SU-DHL-6 (cell line): ENCODE data around the gene MYO1F.

Experiments
- H2AFZ ChIP-seq: fragments of 200-600 bp; sonication (generic); 2 replicates; pipeline ENCODE4 v1.6.1; 2014; ENCODE audit warnings: low read depth, mild to moderate bottlenecking, moderate library complexity, mixed read lengths, antibody characterized with exemption, low read length; ENCODE audit not compliant: severe bottlenecking
- H3F3A ChIP-seq: fragments of 200-600 bp; shearing (Covaris generic); 2 replicates; pipeline ENCODE4 v1.6.0; 2016; ENCODE audit warnings: antibody characterized with exemption, mild to moderate bottlenecking; ENCODE audit not compliant: insufficient read depth
- H3K27ac ChIP-seq: fragments of 200-600 bp; sonication (generic); 2 replicates; pipeline ENCODE4 v1.5.1; 2016; ENCODE audit warnings: low read depth, mild to moderate bottlenecking, low read length, moderate library complexity, mixed read lengths
- H3K27me3 ChIP-seq: fragments of 200-600 bp; sonication (generic), shearing (Covaris generic); 2 replicates; pipeline ENCODE4 v1.6.0; 2014; ENCODE audit warnings: mild to moderate bottlenecking, low read length
- H3K36me3 ChIP-seq: fragments of 200-600 bp; sonication (generic); 2 replicates; pipeline ENCODE4 v1.6.1; 2014; ENCODE audit warnings: mild to moderate bottlenecking, low read length, mixed read lengths
- H3K4me2 ChIP-seq: fragments of 300-600, 200-600 bp; shearing (Covaris generic), sonication (generic); 2 replicates; pipeline ENCODE4 v1.6.0; 2014; ENCODE audit warnings: low read length, low read depth, mild to moderate bottlenecking; ENCODE audit not compliant: poor library complexity, severe bottlenecking
- H3K4me3 ChIP-seq: fragments of 200-600 bp; sonication (generic); 2 replicates; pipeline ENCODE4 v1.5.1; 2014; ENCODE audit warnings: antibody characterized with exemption, low read length, mild to moderate bottlenecking, mixed read lengths; ENCODE audit not compliant: insufficient read depth, poor library complexity, severe bottlenecking
- H3K79me2 ChIP-seq: fragments of 200-600 bp; sonication (generic); 2 replicates; pipeline ENCODE4 v1.6.1; 2014; ENCODE audit warnings: mild to moderate bottlenecking, low read length, moderate library complexity; ENCODE audit not compliant: insufficient read depth
- H3K9ac ChIP-seq: fragments of 200-600 bp; sonication (generic); 2 replicates; pipeline ENCODE4 v1.7.0; 2014; ENCODE audit warnings: mild to moderate bottlenecking, low read length
- H3K9me2 ChIP-seq: fragments of 200-600 bp; sonication (generic); replicated peaks from 2 replicates; pipeline ENCODE4 v1.6.1; 2014; ENCODE audit warnings: low read length; ENCODE audit not compliant: insufficient read depth
- H3K9me3 ChIP-seq: fragments of 200-600 bp; sonication (generic); 2 replicates; pipeline ENCODE4 v1.6.1; 2014; ENCODE audit warnings: low read length, mixed read lengths; ENCODE audit not compliant: insufficient read depth
- H4K20me1 ChIP-seq: fragments of 200-600 bp; sonication (generic); 2 replicates; pipeline ENCODE4 v1.6.1; 2014; ENCODE audit warnings: low read depth, mild to moderate bottlenecking, antibody characterized with exemption, low read length, moderate library complexity, mixed read lengths
- CTCF ChIP-seq: fragments of 200-600 bp; sonication (generic); IDR thresholded peaks from one replicate; pipeline ENCODE4 v1.5.1; 2017; ENCODE audit warnings: antibody characterized with exemption, mild to moderate bottlenecking, low read length, moderate library complexity; ENCODE audit not compliant: insufficient read depth, poor library complexity, severe bottlenecking
- EZH2phosphoT487 ChIP-seq: fragments of 200-600 bp; sonication (generic), shearing (Covaris generic); conservative IDR thresholded peaks from 2 replicates; pipeline ENCODE4 v1.6.1; 2018; ENCODE audit warnings: mild to moderate bottlenecking, antibody characterized with exemption, low read length, moderate library complexity, mixed read lengths

MYO1F gene

DNA sequence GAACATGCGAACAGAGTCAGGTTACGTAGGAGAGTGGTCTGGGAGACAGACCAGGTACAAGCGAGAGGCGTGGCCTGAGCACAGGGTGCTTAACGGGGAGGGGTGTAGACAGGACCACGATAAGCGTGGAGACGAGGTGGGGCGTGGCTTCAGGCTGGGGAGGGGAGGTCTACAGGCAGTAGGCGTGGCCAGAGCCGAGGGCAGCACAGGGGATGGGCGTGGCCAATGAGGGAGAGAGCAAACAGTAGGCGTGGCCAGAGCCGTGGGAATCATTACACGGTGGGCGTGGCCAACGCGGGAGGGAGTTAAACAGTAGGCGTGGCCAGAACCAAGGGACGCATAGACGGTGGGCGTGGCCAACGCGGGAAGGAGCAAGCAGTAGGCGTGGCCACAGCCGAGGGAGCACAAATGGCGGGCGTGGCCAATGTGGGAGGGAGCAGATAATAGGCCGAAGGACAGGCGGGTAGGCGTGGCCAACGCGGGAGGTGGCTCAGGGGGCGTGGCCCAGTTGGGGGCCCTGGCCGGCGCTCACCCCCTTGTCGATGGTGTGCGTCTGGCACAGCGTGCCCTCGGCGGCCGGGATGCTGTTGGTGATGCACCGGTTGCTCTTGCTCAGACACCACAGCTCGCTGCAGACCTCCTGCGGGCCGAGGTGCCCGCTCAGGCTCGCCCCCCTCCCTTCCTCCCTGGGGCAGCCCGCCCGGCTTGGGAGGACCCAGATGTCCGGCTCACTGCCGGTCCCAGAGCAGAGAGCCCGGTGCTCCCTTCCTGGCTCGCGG, 15.2 kb upstream of the MYO1F start:
- Histone ChIP-seq H3K9ac (no peak overlapping the region), H3K4me2 (no peak overlapping the region), H3F3A (no peaks in the 10 kb centered on the region), H2AFZ (no peak overlapping the region), H4K20me1 (no peaks in the 10 kb centered on the region), H3K27me3 (no peaks in the 10 kb centered on the region), H3K9me2 (no peaks in the 10 kb centered on the region), H3K9me3 (no peaks in the 10 kb centered on the region), H3K79me2 (no peaks in the 10 kb centered on the region), H3K36me3 (no peaks in the 10 kb centered on the region), H3K27ac (no peak overlapping the region), H3K4me3 (no peak overlapping the region)
- no peak for TF ChIP-seq EZH2phosphoT487

- H3K9me3 ChIP-seq = no peaks in the 10 kb centered on the region
- H4K20me1 ChIP-seq = no peaks in the 10 kb centered on the region
- H2AFZ ChIP-seq = no peak overlapping the region
- TF ChIP-seq EZH2phosphoT487 (no peak), CTCF (no peak)
- H3K27me3 ChIP-seq = no peaks in the 10 kb centered on the region
- H3F3A ChIP-seq = no peaks in the 10 kb centered on the region
- H3K36me3 ChIP-seq = no peaks in the 10 kb centered on the region
- H3K9me2 ChIP-seq = no peaks in the 10 kb centered on the region
- no peaks in the 10 kb centered on the region for H3K79me2 ChIP-seq
- H3K4me2 ChIP-seq = no peak overlapping the region
- no peak overlapping the region for H3K4me3 ChIP-seq
- H3K27ac ChIP-seq = no peak overlapping the region
- no peak overlapping the region for H3K9ac ChIP-seq
Observed at GRCh38 chr19:8589177-8589714, 12.0 kb upstream of the MYO1F start.

GRCh38 chr19:8585894-8586750, 8.9 kb upstream of the MYO1F start:
- H3K79me2 ChIP-seq = no peaks in the 10 kb centered on the region
- H3K27ac ChIP-seq = no peak overlapping the region
- no peak overlapping the region for H2AFZ ChIP-seq
- no peaks in the 10 kb centered on the region for H3K9me3 ChIP-seq
- no peaks in the 10 kb centered on the region for H3F3A ChIP-seq
- no peak overlapping the region for H3K4me2 ChIP-seq
- H3K36me3 ChIP-seq = no peaks in the 10 kb centered on the region
- H3K27me3 ChIP-seq = no peaks in the 10 kb centered on the region
- H4K20me1 ChIP-seq = no peaks in the 10 kb centered on the region
- H3K4me3 ChIP-seq = no peak overlapping the region
- H3K9ac ChIP-seq = no peak overlapping the region
- TF ChIP-seq CTCF = peak; percentile 48
- no peak for TF ChIP-seq EZH2phosphoT487
- no peaks in the 10 kb centered on the region for H3K9me2 ChIP-seq
